Stimulated activated CD8-positive, alpha-beta memory T cell treated with anti-CD3 and anti-CD28 coated beads, Interleukin-7, amount 100 ng/mL, for 48 hours (primary cell): ENCODE data around the gene PTPRG.

Experiments used
- DNase-seq, 2 donors: peaks; one replicate each; pipeline ENCODE4 v3.0.0-alpha.2; 2020; ENCODE audit warnings: low read depth in 1 of 2; ENCODE audit errors: extremely low read depth in 1 of 2

The PTPRG gene

DNA sequence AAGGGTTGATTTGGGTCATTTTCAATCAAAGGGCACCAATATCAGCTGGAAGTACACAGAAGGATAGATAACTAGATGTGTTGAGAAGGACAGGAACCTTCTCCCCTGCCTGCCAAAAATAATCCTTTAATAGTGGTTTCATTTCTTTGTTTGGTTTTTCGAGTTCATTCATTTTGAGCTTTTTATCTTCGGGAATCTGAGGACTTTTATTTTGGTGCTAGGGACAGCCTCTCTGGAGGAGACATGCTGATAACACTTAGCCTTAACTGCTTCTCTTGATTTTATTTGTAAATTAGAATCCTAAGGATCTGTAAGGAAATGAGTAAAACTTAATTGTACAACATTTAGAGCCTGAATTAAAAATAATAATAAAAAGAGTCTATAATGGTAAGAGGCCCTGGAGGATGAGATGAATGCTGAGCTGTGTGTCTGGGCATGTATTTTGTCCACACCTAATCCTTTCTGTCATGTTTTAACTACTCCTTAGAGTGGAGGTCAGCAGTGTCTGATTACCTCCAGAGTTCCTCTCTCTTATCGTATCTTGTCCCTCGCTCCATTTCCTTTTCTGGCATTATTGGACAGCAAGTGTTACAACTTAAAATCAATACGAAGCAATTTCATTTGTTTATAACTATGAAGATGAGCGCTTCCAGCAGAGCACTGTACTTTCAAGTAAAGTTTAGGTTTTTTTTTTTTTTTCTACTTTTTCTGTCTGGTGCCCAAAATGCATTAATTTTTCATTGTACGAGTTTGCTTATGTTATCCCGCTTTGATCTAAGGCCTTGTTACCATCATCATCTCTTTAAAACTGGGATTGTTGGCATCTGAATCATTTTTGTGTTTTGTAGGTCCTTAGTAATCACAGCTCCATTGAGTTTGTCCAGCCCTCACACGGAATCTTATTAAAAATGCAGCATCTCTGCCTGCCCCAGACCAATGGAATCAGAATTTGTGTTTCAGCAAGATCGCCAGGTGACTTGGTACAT, 22.8 kb downstream of the PTPRG start:
- DNase-seq: no peak

DNA sequence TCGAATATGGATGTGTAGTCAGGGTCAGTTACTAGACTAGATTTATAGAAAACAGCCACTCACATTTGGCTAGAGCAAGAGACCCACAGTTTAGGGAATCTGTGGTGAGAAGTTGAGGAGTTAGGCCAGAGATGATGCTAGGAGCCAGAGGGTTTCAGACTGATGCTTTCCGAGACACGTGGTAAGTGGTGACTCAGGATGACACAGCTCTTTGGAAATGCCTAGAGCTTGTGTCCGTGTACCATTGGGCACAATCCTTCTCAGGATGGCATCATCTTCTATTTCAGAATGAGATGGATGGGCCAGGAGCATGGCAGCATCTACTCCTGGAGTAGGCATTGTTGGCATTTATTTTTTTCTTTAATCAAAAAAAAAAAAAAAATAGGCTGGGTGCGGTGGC, 28.5 kb downstream of the PTPRG start:
- no peak for DNase-seq

DNA sequence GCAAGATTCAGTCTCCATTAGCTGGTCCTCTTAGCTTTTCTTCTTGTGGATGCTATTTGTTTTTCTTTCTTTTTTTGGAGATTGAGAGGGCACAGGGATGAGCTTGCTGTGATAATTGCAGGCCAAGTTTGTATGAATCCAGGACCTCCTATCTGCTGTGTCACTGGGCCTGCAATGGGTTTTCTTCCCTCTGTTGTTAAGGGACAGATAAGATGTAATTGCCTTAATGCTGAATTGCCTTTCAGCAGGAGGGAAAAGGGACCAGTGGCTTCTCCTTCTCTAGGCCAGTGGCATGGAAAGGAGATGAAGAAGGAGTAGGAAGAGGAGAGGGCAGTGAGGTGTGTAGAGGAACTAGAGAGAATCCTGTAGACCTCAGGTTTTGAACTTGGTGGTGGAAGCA, 29.9 kb downstream of the PTPRG start:
- DNase-seq: no peak

DNA sequence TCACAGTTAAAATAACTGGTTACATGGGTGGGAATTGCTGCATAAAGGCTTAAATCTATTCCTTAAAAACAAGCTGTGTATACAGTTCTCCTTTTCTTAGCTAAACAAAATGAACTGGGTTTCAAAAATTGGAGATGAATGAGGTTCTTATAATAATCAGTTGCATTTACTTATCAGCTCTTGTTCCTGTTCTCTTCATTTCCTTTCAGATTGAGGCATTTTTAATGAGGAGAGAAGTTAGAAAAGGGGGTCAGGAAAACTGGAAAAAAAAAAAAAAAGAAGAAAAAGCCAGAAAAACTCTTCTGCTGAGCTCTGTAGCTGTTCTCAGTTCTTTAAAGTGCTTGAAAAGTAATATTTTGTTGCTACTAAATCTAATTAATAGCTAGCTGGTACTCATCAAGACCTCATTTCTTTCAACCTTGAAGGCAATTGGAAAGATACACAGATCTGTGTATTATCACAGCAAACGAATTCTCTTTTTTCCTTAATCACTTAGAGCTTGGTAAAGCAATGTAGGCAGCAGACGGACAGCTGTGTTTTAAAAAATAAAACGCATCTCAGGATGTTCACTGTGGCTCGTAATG, 32.2 kb downstream of the PTPRG start:
- DNase-seq: no peak

DNA sequence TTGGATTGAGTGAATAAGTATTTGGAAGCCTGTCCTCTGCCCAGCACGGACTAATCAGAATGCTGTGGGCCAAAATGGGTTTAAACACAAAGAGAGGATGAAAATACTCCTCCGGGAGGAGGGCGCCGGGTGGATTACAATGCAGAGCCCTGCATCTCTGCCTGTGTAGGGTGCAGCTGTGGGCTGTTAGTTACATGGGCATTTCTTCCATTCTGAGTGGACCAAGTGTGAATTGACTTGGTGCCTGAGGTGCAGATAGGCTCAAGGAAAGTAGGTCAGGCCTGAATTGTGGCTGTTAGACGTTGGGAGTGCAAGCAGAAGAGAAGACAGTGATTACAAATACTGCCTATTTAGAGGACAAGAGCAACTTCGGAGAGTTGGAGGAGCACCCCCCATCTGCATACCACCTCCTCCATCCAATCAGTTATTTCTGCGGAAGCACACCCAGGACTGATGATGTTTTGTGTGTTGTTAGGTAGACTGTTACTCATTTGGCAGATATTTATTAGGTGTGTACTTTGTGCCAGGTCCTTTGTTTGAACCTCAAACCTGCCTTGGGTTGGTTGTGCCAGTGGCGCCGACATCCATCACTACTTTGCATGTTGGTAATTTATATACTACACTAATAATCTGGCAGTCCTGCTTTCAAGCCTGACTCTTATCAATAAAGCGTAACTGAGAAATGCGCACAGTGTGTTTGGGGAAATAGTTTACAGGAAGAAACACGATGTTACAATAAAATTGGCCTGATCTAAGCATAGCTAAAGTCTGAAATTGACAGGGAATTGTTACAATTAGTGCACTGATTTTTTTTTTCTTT, 33.0 kb downstream of the PTPRG start:
- no peak for DNase-seq

DNA sequence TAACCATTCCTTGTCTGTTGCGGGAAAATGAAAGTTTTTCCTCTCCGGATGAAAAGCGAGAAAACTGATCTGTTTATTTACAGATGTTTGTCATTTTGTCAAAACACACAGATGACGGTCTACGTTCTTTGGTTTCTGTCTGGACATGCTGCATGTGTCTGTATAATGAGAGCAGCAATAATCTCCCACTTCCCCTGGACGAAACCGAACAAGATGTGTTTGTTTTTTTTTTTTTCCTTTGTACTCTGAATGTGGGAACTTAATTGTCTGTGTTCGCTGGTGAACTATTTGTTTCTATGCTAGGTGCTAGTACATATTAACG, 33.6 kb downstream of the PTPRG start:
- DNase-seq: no peak

DNA sequence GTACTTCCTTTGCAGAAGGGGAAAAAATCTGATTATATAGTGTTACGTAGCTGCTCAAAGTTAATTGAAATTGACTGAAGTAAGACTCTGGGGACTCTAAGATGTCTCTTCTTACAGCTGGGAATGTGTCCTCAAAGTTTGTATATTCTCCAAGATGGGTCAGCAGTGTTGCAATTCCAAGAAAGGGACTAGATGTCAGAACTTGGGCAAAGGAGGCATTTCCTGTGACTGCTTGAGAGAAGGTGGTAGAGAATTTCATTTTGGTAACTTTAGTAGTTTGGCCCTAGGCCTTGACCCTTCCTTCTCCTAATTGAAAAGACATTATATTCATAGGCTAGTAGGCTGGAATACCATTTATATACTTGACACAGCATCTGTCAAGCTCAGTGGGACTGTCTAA, 33.9 kb downstream of the PTPRG start:
- no peak for DNase-seq

DNA sequence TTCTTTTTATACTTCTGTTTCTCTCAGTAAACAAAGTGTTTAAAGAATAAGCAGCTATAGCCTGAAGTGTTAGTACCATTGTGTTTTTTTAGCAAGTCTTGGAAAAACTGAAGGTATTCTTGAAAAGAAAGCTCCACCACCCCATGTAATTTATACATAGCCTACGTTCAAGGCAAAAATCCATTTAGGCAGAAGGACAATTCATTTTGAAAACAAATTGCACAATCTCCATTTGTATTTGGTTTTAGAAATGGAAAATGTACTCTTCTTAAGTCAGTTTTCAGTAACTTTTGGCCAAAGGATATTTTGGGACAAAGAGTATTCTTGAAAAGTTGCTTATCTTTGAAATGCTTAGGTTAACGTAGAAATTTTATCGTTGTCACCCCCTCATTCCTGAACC, 34.5 kb downstream of the PTPRG start:
- no peak for DNase-seq

DNA sequence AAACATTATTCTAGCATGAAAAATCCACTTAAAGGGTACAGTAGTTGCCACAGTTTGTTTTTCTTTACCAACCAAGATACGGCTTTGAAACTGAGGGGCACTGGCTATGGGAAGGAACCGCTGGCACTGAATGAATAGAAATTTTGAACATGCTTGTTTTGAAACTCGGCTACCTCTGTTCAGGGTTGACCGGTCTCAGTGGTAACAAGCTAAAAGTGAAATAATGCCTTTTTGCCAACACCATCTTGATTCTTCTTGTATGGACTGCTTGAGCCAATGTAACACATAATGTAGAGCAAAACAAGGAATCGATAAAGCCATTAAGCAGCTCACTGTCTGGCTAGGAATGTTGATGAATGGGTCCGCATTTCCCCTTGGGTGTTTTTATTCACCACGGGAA, 36.5 kb downstream of the PTPRG start:
- DNase-seq: no peak

DNA sequence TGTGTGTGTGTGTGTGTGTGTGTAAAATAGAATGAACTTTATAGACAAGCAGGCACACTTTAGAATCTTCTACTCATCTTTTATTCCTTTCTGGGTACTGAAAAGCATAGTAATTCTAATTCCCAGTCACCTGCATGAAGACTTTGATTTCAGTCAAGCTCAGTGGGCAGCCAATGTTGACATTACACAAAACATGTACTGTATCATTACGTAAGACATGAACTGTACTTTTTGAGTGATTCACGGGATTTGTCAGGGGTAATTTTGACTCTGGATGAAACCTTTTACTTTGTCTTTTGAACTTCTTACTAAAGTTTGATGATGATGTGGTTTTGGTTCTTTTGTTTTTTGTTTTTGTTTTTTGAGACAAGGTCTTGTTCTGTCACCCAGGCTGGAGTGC, 38.8 kb downstream of the PTPRG start:
- no peak for DNase-seq

DNA sequence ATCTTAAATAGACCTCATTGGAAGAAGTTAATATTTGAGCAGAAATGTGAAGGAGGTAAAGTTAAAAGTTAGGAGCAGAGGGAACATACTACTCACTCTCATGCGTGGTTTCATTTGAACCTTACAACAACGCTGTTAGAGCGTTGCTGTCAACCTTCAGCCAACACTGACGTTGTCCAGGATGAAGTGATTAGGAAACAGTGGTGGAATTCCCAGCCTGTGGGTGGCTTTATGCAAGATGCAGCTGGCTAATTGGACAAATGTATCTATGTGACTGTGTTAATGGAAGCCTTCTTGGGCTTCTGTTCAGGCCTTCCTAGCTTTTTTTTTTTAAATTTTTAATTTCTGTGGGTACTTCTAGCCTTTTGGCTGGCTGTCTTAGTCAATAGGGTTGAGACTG, 40.5 kb downstream of the PTPRG start:
- DNase-seq: no peak

DNA sequence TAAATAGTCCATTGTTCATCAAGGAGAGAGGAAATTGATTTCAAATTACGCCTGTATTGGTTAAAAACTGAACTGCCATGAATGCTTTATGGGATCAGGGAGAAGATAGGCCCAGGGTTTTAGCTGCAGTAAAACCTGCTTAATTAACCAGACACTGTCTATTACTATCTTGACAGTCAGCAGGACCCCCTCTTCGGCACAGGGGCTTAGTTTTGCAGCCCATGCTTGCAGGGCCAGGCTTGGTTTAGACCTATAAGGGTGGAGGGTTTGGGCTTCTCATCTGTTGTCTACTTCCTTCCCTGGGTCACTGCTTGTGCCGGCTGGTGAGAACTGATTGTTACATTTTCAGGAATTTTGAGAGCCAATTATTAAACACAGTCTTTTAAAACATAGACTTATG, 41.1 kb downstream of the PTPRG start:
- no peak for DNase-seq

DNA sequence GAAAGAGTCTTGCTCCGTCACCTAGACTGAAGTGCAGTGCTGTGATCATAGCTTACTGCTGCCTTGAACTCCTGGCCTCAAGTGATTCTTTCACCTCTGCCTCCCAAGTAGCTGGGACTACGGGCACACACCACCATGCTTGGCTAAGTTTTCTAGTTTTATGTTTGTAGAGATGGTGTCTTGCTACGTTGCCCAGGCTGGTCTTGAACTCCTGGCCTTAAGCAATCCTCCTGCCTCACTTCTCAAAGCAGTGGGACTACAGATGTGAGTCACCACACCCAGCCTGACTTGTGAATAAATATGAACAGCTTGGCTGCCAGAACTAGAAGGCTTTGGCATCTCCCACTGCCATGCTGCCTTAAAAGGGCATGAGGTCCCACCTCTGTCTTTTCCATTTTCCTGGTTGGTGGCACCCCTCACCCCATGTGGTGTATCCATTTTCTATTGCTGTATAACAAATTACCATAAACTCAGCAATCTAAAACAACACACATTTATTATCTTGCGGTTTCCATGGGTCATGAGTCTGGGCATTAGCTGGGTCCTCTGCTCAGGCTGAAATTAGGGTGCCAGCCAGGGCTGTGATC, 44.3 kb downstream of the PTPRG start:
- DNase-seq: no peak

DNA sequence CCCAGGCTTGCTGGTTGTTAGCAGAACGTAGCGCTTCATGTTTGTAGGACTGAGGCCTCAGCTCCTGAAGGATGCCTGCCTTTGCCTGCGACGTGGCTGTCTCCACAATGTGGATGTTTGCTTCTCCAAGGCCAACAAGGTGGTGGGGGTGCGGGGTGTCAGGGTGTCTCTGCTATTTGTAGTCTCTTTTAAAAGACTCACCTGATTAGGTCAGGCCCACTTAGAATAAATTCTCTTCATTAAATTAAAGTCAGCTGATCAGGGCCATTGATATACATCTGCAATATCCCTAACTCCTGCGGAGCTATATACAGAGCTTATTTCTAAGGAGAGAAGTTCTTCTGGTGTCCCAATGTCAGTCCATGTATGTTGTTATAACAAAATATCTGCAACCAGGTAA, 44.8 kb downstream of the PTPRG start:
- no peak for DNase-seq

DNA sequence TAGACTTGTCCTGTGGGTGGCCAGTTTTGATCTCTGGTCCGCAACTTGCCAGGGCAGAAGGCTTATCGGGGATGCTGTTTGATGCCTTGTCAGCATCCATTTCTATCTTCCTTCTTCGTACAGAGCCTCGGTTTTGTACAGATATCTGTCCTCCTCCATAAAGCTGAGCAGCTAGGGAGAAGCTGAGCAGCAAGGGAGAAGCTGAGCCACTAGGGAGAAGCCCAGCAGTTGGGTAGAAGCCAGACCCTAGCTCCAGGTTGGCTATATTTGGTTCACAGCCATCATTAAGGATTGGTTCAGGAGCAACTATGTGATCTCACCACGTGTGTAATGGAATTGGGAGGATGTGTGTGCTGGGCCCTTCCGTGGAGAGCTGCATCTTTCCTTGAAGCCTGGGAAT, 46.7 kb downstream of the PTPRG start:
- DNase-seq: no peak

DNA sequence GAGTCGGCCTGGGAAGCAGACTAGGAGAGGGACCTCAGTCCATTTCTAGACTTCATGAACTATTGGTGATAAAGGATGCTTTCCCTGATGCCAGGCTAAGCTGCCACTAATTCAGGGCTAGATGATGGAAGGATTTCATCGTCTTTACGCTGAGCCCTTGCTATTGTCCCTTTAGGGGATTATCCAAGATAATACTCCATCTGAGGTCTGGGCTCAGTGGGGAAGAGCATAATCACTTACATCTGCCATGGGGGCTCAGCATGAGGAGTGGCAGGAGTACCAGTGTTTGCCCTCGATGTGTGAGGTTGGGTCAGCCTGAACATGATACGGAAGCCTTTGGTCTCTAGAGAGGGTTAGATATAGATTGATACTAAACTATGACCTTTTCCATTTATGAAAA, 47.3 kb downstream of the PTPRG start:
- no peak for DNase-seq

DNA sequence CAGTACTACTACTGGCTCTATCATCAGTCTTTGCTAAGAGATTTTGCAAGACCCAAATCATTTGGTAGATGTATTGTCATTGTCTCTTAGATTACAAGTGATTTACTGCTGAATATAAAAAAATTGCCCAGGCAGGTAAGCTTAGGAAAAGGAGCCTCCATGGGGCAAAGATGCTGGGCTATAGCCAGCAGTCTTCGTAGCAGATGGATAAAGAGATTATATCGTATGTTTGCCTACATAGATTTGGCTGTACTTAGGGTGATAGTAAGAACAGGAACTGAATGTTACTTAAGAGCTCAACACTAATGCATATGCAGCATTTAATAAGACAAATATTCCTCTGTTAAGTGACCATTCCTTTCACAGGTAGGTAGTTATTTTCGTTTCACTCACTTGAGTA, 48.9 kb downstream of the PTPRG start:
- no peak for DNase-seq

DNA sequence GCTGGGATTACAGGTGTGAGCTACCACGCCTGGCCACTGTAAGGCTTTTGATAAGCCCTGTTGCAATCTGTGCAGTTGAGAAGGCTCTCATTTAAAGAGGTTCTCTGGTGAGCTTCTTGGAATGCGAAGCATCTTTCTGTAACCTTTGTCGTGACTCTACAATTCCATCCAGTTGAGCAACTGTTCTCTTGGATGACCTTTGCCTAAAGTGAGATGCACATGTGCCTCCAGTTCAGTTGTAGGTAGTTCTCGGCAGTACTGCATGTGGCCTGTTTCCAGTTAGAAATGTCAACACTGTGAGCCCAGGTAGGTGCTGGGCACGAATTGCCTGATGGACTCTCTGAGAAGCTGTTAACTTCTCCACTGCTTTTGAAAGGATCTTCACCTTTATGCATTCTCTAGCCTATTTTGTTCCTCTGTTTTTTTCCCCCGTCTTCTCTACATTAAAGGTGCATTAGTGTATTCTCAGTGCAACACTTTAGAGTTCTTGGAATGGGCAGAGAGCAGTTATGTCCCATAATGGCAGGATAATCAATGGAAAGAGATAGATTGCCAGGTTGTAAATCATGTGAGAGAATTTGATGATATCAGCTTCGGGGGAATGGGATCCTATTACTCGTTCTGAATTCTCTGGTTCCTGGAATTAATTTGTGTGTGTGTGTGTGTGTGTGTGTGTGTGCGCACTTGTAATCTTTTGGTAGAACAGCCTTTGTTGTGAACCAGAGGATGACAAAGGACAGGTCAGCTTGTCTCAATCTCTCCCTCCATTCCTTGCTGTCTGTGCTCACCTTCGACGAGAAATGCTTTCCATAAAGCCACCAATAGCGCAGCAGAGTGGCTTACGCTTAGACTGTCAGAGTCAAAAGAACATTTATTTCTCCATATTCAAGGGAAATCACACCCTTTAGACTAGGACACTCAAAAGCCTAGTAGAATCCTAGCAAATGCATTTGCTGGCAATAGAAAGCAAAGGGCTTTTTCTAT, 51.1 kb downstream of the PTPRG start:
- DNase-seq: no peak

DNA sequence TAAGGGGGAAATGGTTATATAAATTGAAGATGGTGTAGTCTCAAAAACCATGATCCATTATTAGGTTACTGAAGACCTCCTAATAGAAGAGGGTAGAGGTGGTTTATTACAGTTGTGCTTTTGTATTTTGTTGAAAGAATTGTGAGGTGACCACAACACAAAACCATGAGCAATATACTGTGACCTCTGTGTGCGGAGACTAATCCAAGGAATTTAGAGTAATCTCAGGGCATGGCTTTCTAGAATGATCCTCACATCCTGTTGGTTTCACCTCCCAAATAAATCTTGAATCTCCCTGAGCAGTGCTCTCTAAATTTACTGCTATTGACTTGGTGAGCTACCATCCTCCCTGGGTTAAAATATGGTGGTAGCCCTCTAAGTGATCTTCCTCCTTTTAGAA, 52.3 kb downstream of the PTPRG start:
- DNase-seq: no peak

DNA sequence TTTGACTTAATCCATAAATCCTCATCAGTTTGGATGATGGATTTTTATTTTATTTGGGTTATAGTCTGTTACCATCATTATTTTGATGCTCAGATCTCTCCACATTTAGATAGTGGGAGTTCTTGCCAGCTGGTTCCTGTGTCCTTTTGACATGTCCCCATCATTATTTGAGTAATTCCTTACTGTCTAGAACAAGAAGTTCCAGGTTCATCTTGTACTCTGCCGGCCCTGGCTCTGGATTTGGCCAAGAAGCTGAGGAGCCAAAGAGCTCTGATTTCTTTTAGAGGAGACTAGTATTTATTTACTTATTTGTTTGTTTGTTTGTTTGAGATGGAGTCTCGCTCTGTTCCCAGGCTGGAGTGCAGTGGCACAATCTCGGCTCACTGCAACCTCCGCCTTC, 54.3 kb downstream of the PTPRG start:
- no peak for DNase-seq
